Endothelial cell of umbilical vein (primary cell): Measurements from ENCODE around the gene LMO4. TPM values are rescaled to one million over a fixed set of nuclear protein-coding genes. Genes with fewer than 3 reads are reported as not detected.

Source experiments
- BruUV-seq: library from RNA; stranded (reverse); fragments of 400-500 nt; replicated peaks from 2 replicates; lab custom pipeline; 2021; lab: Mats Ljungman, UMichigan
- CTCF ChIA-PET: fragments of 300-600, 350-600 bp; sonication (Branson Sonifier 250); formaldehyde crosslinking; loops from one replicate; lab custom pipeline; 2021; ENCODE audit warnings: antibody characterized with exemption, inconsistent platforms; lab: Charles Lee
- POLR2A ChIA-PET: fragments of 300-600, 350-600 bp; sonication (Branson Sonifier 250); formaldehyde crosslinking; loops from one replicate; lab custom pipeline; 2021; ENCODE audit warnings: antibody characterized with exemption, inconsistent platforms; lab: Charles Lee
- DNase-seq: peaks from one replicate; pipeline ENCODE4 v3.0.0-alpha.2; 2011; ENCODE audit warnings: low read depth, low spot score
- FAIRE-seq: peaks from 2 replicates; lab custom pipeline; 2011; peaks lifted over from hg19 to GRCh38; lab: Jason Lieb, UNC
- H2AFZ ChIP-seq: 2 replicates; pipeline ENCODE4 v1.6.0; 2012; ENCODE audit warnings: low read depth, low read length, control low read depth, inconsistent platforms
- H3K27ac ChIP-seq: 2 replicates; pipeline ENCODE4 v1.5.1; 2011; ENCODE audit warnings: low read depth, mild to moderate bottlenecking, control low read depth, low read length, moderate library complexity; ENCODE audit not compliant: insufficient read depth
- H3K27me3 ChIP-seq, 2 experiments: 2 replicates each; pipeline versions ENCODE4 v1.6.0 to v1.6.1; 2011; ENCODE audit warnings: low read length in 2 of 2, mixed read lengths in 1 of 2; ENCODE audit not compliant: control insufficient read depth in 2 of 2, insufficient read depth in 2 of 2
- H3K36me3 ChIP-seq, 2 experiments: 2 replicates in 1 of 2; 3 replicates in 1 of 2; pipeline ENCODE4 v1.5.1; 2011; ENCODE audit warnings: low read length in 2 of 2, mild to moderate bottlenecking in 1 of 2, moderate library complexity in 1 of 2; ENCODE audit not compliant: control insufficient read depth in 2 of 2, insufficient read depth in 2 of 2; ENCODE audit errors: extremely low read depth in 1 of 2
- H3K4me1 ChIP-seq: 3 replicates; pipeline ENCODE4 v1.5.1; 2011; ENCODE audit warnings: mild to moderate bottlenecking, low read length; ENCODE audit not compliant: control insufficient read depth, insufficient read depth; ENCODE audit errors: extremely low read depth
- H3K4me2 ChIP-seq: 2 replicates; pipeline ENCODE4 v1.6.1; 2011; ENCODE audit warnings: low read length, control low read depth, mixed read lengths; ENCODE audit not compliant: insufficient read depth
- H3K4me3 ChIP-seq, 3 experiments: fragments of 200-600 bp in 1 of 3; sonication (generic), shearing (Covaris generic) in 1 of 3; replicated peaks in 1 of 3; 2 replicates each; pipeline ENCODE4 v1.5.1; 2011 to 2016; ENCODE audit warnings: control low read depth in 3 of 3, low read length in 3 of 3, mild to moderate bottlenecking in 2 of 3, inconsistent platforms in 1 of 3, low read depth in 1 of 3, moderate library complexity in 1 of 3; ENCODE audit not compliant: insufficient read depth in 1 of 3
- H3K79me2 ChIP-seq: 2 replicates; pipeline ENCODE4 v1.6.0; 2012; ENCODE audit warnings: low read length, inconsistent platforms; ENCODE audit not compliant: control insufficient read depth, insufficient read depth
- H3K9ac ChIP-seq: replicated peaks from 2 replicates; pipeline ENCODE3; 2011; ENCODE audit warnings: low read length, control low read depth; ENCODE audit not compliant: insufficient read depth; ENCODE audit errors: extremely low read depth
- H3K9me1 ChIP-seq: replicated peaks from 3 replicates; pipeline ENCODE4 v1.6.0; 2011; ENCODE audit warnings: mild to moderate bottlenecking, low read length; ENCODE audit not compliant: control insufficient read depth, insufficient read depth; ENCODE audit errors: extremely low read depth
- H3K9me3 ChIP-seq: replicated peaks from 2 replicates; pipeline ENCODE4 v1.5.1; 2012; ENCODE audit warnings: low read length, inconsistent platforms; ENCODE audit not compliant: control insufficient read depth, insufficient read depth
- H4K20me1 ChIP-seq: replicated peaks from 2 replicates; pipeline ENCODE3; 2011; ENCODE audit warnings: mild to moderate bottlenecking, low read length; ENCODE audit not compliant: control insufficient read depth, insufficient read depth; ENCODE audit errors: extremely low read depth
- CTCF ChIP-seq, 2 donors: IDR thresholded peaks; 1 replicate in 1 of 2; 2 replicates in 1 of 2; pipeline ENCODE4 v1.5.1; 2011; ENCODE audit warnings: low read length in 2 of 2, mild to moderate bottlenecking in 2 of 2, moderate library complexity in 2 of 2, control low read depth in 1 of 2, inconsistent platforms in 1 of 2, low read depth in 1 of 2; ENCODE audit not compliant: insufficient read depth in 1 of 2; ENCODE audit errors: extremely low read depth in 1 of 2
- EZH2 ChIP-seq: IDR thresholded peaks from 2 replicates; pipeline ENCODE4 v1.6.1; 2012; ENCODE audit warnings: borderline replicate concordance, low read depth, mild to moderate bottlenecking, moderate library complexity, low read length, inconsistent platforms; ENCODE audit not compliant: severe bottlenecking
- FOS ChIP-seq: IDR thresholded peaks from 2 replicates; pipeline ENCODE4 v1.6.1; 2011; ENCODE audit warnings: mild to moderate bottlenecking, low read length, moderate library complexity, borderline replicate concordance; ENCODE audit not compliant: insufficient read depth
- GATA2 ChIP-seq: IDR thresholded peaks from 2 replicates; pipeline ENCODE4 v1.7.0; 2011; ENCODE audit warnings: low read depth, mild to moderate bottlenecking, moderate library complexity, mixed read lengths, low read length; ENCODE audit not compliant: insufficient read length, insufficient read depth
- JUN ChIP-seq: IDR thresholded peaks from 2 replicates; pipeline ENCODE4 v1.6.1; 2011; ENCODE audit warnings: borderline replicate concordance, low read depth; ENCODE audit not compliant: insufficient read length, insufficient read depth
- MAX ChIP-seq: IDR thresholded peaks from 2 replicates; pipeline ENCODE4 v1.6.1; 2011; ENCODE audit not compliant: insufficient read depth, insufficient read length
- MYC ChIP-seq: IDR thresholded peaks from one replicate; pipeline ENCODE4 v1.6.1; 2011; ENCODE audit warnings: mild to moderate bottlenecking, low read depth, low read length
- POLR2A ChIP-seq: IDR thresholded peaks from 2 replicates; pipeline ENCODE4 v1.6.1; 2012; ENCODE audit warnings: low read depth, mild to moderate bottlenecking, control low read depth, low read length
- POLR2AphosphoS5 ChIP-seq: IDR thresholded peaks from 2 replicates; pipeline ENCODE4 v1.6.1; 2012; ENCODE audit warnings: low read depth, mild to moderate bottlenecking, control low read depth, low read length, moderate library complexity; ENCODE audit not compliant: insufficient read depth
- dilution Hi-C: fragments of 300-500 bp; cut with MboI; formaldehyde crosslinking; loops from one replicate; pipeline ENCODE4 v1.15.0; 2019; ENCODE audit warnings: low sequenced_read_pairs; ENCODE audit not compliant: extremely low pct_ligation_motif_present
- intact Hi-C: fragments of 100-400 bp; cut with micrococcal nuclease; formaldehyde crosslinking; loops from one replicate; pipeline ENCODE4 v1.10.0; 2022
- polyA plus RNA-seq, 4 experiments: library from polyadenylated mRNA; depleted of rRNA in 3 of 4; stranded (reverse) in 3 of 4; unstranded in 1 of 4; fragments of >200 nt; gene quantifications; 2 replicates each; pipeline versions ENCODE4 v1.2.1 to v1.2.3, GENCODE V29; 2011 to 2012; ENCODE audit warnings: missing spikeins in 1 of 4
- total RNA-seq: library from RNA; stranded (reverse); gene quantifications from 2 replicates; pipeline ENCODE4 v1.2.3, GENCODE V29; 2021

The LMO4 gene
- total and polyA plus RNA-seq, 2 donors (not counting 3 experiments of a cell fraction or from before 2014, with no cell fraction given): 24.8 to 36.6 TPM

GRCh38 chr1:87299661-87300060 lies 29.0 kb upstream of the LMO4 start:
- Histone ChIP-seq H3K4me3 (no peak overlapping the region), H3K4me2 (no peak overlapping the region), H3K9ac (no peak overlapping the region), H4K20me1 (no peaks in the 10 kb centered on the region), H3K4me1 (no peaks in the 10 kb centered on the region), H3K27ac (no peak overlapping the region), H3K9me1 (no peaks in the 10 kb centered on the region), H3K9me3 (no peaks in the 10 kb centered on the region), H3K27me3 (peaks cover 0 to under 1% of the 10 kb centered on the region in 2 experiments), H3K79me2 (no peaks in the 10 kb centered on the region), H2AFZ (no peak overlapping the region), H3K36me3 (no peaks in the 10 kb centered on the region)
- dilution Hi-C loops: no loop called here
- intact Hi-C loops: loop anchor here (10.0 kb wide), 3 partner anchors 385 to 1295 kb away; no protein-coding TSS in a partner anchor
- POLR2A ChIA-PET: no interaction called here
- FAIRE-seq (no peak), DNase-seq (no peak)
- CTCF ChIA-PET: interaction anchor here (0.7 to 1.0 kb wide), 2 partner anchors 26 to 654 kb away, joined by 3 read pairs; no protein-coding TSS in a partner anchor
- no peak for TF ChIP-seq FOS
- no peak for TF ChIP-seq JUN
- TF ChIP-seq MYC: no peak
- TF ChIP-seq CTCF (IDR thresholded peaks at IDR 0.05; ENCODE audit: extremely low read depth in 1 of 2, insufficient read depth in 1 of 2, low read depth in 1 of 2, low read length in 2 of 2): no peak
- no peak for TF ChIP-seq EZH2
- TF ChIP-seq GATA2: no peak
- TF ChIP-seq MAX: no peak
- TF ChIP-seq POLR2AphosphoS5: no peak
- TF ChIP-seq POLR2A: no peak
- no TSS peak for BruUV-seq
